Upper lobe of right lung (tissue), 1 donor: ENCODE measurements around the gene NBEA. TPM values are rescaled to one million over a fixed set of nuclear protein-coding genes. Genes with fewer than 3 reads are reported as not detected.

Source experiments
- ATAC-seq: fragments of 200-7000 bp; cut with Tn5 transposase; one replicate; pipeline ENCODE4 v1.9.1; 2020; ENCODE audit warnings: mild to moderate bottlenecking, moderate library complexity
- DNase-seq: peaks from one replicate; pipeline ENCODE4 v3.0.0-alpha.2; 2020
- H3K27ac ChIP-seq: fragments of 200-600 bp; one replicate; pipeline ENCODE4 v1.8.0; 2022
- H3K27me3 ChIP-seq: fragments of 200-600 bp; one replicate; pipeline ENCODE4 v1.8.0; 2022; ENCODE audit warnings: mild to moderate bottlenecking
- H3K36me3 ChIP-seq: fragments of 200-600 bp; one replicate; pipeline ENCODE4 v1.8.0; 2022
- H3K4me1 ChIP-seq: fragments of 200-600 bp; one replicate; pipeline ENCODE4 v1.8.0; 2022
- H3K4me3 ChIP-seq: fragments of 200-600 bp; one replicate; pipeline ENCODE4 v1.8.0; 2022; ENCODE audit warnings: mild to moderate bottlenecking
- H3K9me3 ChIP-seq: fragments of 200-600 bp; one replicate; pipeline ENCODE4 v1.8.0; 2022
- CTCF ChIP-seq: fragments of 200-600 bp; IDR thresholded peaks from one replicate; pipeline ENCODE4 v1.8.0; 2022; ENCODE audit warnings: antibody characterized with exemption
- intact Hi-C: fragments of 100-400 bp; cut with DNase I; formaldehyde crosslinking; loops from one replicate; pipeline ENCODE4 v1.11.0; 2022
- total RNA-seq: library from RNA; stranded (reverse); fragmentation: NEBNext Ultra II Directional; extraction: Animal tissue kit (Norgen Biotek cat#: 25700); gene quantifications from one replicate; pipeline ENCODE4 v1.2.1, GENCODE V29; 2021
- donor health status: DM: no; HTN: yes; CAD: no; lungs with severe emphysema.

Gene NBEA
- total RNA-seq, 1 donor from 2014 or later = 5.6 TPM

- Histone ChIP-seq H3K27me3 (no peaks in the 10 kb centered on the region), H3K27ac (no peak overlapping the region), H3K36me3 (no peaks in the 10 kb centered on the region), H3K4me3 (no peak overlapping the region), H3K9me3 (no peaks in the 10 kb centered on the region), H3K4me1 (no peaks in the 10 kb centered on the region)
- intact Hi-C loops = no loop called here
- DNase-seq (no peak), ATAC-seq (no peak)
- TF ChIP-seq CTCF = no peak
Measured at GRCh38 chr13:35342440-35342839, 400.4 kb downstream of the NBEA start.

- intact Hi-C loops = no loop called here
- DNase-seq = no peak
Measured at GRCh38 chr13:35343417-35343816, 401.3 kb downstream of the NBEA start.

GRCh38 chr13:35345992-35346391 is 403.9 kb downstream of the NBEA start:
- DNase-seq (no peak), ATAC-seq (no peak)
- TF ChIP-seq CTCF = no peak
- H3K4me3 ChIP-seq = no peak overlapping the region
- H3K27ac ChIP-seq = no peak overlapping the region
- no peaks in the 10 kb centered on the region for H3K4me1 ChIP-seq
- intact Hi-C loops = no loop called here
- H3K9me3 ChIP-seq = no peaks in the 10 kb centered on the region
- no peaks in the 10 kb centered on the region for H3K36me3 ChIP-seq
- no peaks in the 10 kb centered on the region for H3K27me3 ChIP-seq

More at GRCh38 chr13:35343417-35343816, 401.3 kb downstream of the NBEA start:
- Histone ChIP-seq H3K27ac (no peak overlapping the region), H3K9me3 (no peaks in the 10 kb centered on the region), H3K4me3 (no peak overlapping the region), H3K4me1 (no peaks in the 10 kb centered on the region), H3K36me3 (no peaks in the 10 kb centered on the region), H3K27me3 (no peaks in the 10 kb centered on the region)
- no peak for TF ChIP-seq CTCF
- ATAC-seq = no peak

GRCh38 chr13:35346494-35346893 is 404.4 kb downstream of the NBEA start:
- H3K4me1 ChIP-seq = no peaks in the 10 kb centered on the region
- intact Hi-C loops = no loop called here
- no peaks in the 10 kb centered on the region for H3K9me3 ChIP-seq
- TF ChIP-seq CTCF = no peak
- ATAC-seq = no peak
- no peaks in the 10 kb centered on the region for H3K36me3 ChIP-seq
- H3K27me3 ChIP-seq = no peaks in the 10 kb centered on the region
- no peak overlapping the region for H3K4me3 ChIP-seq
- no peak for DNase-seq
- H3K27ac ChIP-seq = no peak overlapping the region

GRCh38 chr13:35347679-35348205 is 405.7 kb downstream of the NBEA start:
- no peak overlapping the region for H3K4me3 ChIP-seq
- H3K36me3 ChIP-seq = no peaks in the 10 kb centered on the region
- intact Hi-C loops = no loop called here
- no peaks in the 10 kb centered on the region for H3K4me1 ChIP-seq
- H3K9me3 ChIP-seq = no peaks in the 10 kb centered on the region
- H3K27ac ChIP-seq = no peak overlapping the region
- ATAC-seq = no peak
- no peaks in the 10 kb centered on the region for H3K27me3 ChIP-seq
- no peak for DNase-seq
- TF ChIP-seq CTCF = no peak

- Histone ChIP-seq H3K36me3 (no peaks in the 10 kb centered on the region), H3K4me3 (no peak overlapping the region), H3K27ac (no peak overlapping the region), H3K9me3 (no peaks in the 10 kb centered on the region), H3K4me1 (no peaks in the 10 kb centered on the region), H3K27me3 (no peaks in the 10 kb centered on the region)
- intact Hi-C loops = no loop called here
- no peak for TF ChIP-seq CTCF
- no peak for DNase-seq
- no peak for ATAC-seq
Measured at GRCh38 chr13:35349052-35349451, 407.0 kb downstream of the NBEA start.
